Adrenal gland (tissue), 19 donors: ENCODE measurements around the gene IGSF1. TPM values are rescaled to one million over a fixed set of nuclear protein-coding genes. Genes with fewer than 3 reads are reported as not detected.

Source experiments
- DNase-seq, 7 donors: peaks; one replicate each; pipeline ENCODE4 v3.0.0-alpha.2; 2019 to 2020
- H3K27ac ChIP-seq, 5 donors: fragments of 200-600 bp; sonication (generic) in 4 of 5; 1 replicate in 3 of 5; 2 replicates in 2 of 5; pipeline versions ENCODE4 v1.5.1 to v1.8.0; 2016 to 2020; ENCODE audit warnings: mild to moderate bottlenecking in 1 of 5
- H3K27me3 ChIP-seq: fragments of 200-600 bp; 2 replicates; pipeline ENCODE4 v1.8.0; 2021
- H3K36me3 ChIP-seq, 2 donors: fragments of 200-600 bp; replicated peaks in 1 of 2; 1 replicate in 1 of 2; 2 replicates in 1 of 2; pipeline versions ENCODE4 v1.5.1 to v1.8.0; 2018 to 2022
- H3K4me1 ChIP-seq, 2 donors: fragments of 200-600 bp; replicated peaks in 1 of 2; 1 replicate in 1 of 2; 2 replicates in 1 of 2; pipeline versions ENCODE4 v1.5.1 to v1.8.0; 2018 to 2021
- H3K4me3 ChIP-seq, 4 donors: fragments of 200-600 bp; sonication (generic) in 3 of 4; one replicate each; pipeline ENCODE4 v1.5.1; 2016 to 2018
- H3K9me3 ChIP-seq, 3 donors: fragments of 200-600 bp; sonication (generic) in 1 of 3; replicated peaks in 1 of 3; 1 replicate in 2 of 3; 2 replicates in 1 of 3; pipeline versions ENCODE4 v1.5.1 to v1.8.0; 2016 to 2021
- CTCF ChIP-seq, 6 experiments: fragments of 450-650 bp in 4 of 6; fragments of 200-600 bp in 2 of 6; sonication (generic) in 1 of 6; IDR thresholded peaks; 1 replicate in 5 of 6; 2 replicates in 1 of 6; pipeline versions ENCODE4 v1.5.1 to v1.8.0; 2016 to 2021; ENCODE audit warnings: antibody characterized with exemption in 6 of 6, mild to moderate bottlenecking in 2 of 6, moderate library complexity in 1 of 6
- POLR2A ChIP-seq, 2 donors: fragments of 450-650 bp; IDR thresholded peaks; one replicate each; pipeline ENCODE4 v1.6.1; 2017; ENCODE audit warnings: antibody characterized with exemption in 2 of 2, mild to moderate bottlenecking in 2 of 2, moderate library complexity in 1 of 2
- WGBS, 4 donors: extraction: QIAGEN DNeasy Blood & Tissue Kit in 2 of 4; methylation state at CpG; one replicate each; pipeline versions ENCODE4 v1.1.5 to v1.1.7; 2013 to 2017; 5-methylcytosine and 5-hydroxymethylcytosine counted together
- intact Hi-C, 2 donors: fragments of 100-400 bp; cut with DNase I; formaldehyde crosslinking; loops; one replicate each; pipeline versions ENCODE4 v1.14.1 to v1.15.0; 2022 to 2023
- long read RNA-seq, 10 donors: library from polyadenylated mRNA in 3 of 10; unstranded in 2 of 10; stranded (forward) in 1 of 10; transcript quantifications; one replicate each; pipeline ENCODE4 v2.0.0 and lab custom pipeline, GENCODE V29; 2021 to 2026
- polyA plus RNA-seq, 3 donors: library from polyadenylated mRNA; stranded (reverse); fragments of 200-250 nt in 2 of 3; fragments of 350-450 nt in 1 of 3; fragmentation: Illumina TruSeq in 1 of 3; extraction: RNeasy Lipid Tissue Mini Kit (QIAGEN cat#74804) in 1 of 3; gene quantifications; one replicate each; pipeline ENCODE4 v1.2.3, GENCODE V29; 2013 to 2014
- total RNA-seq, 9 donors: library from RNA; depleted of rRNA in 4 of 9; stranded (reverse); fragments of >200 nt in 4 of 9; fragments of 120-200 nt in 1 of 9; fragmentation: NEBNext Ultra II Directional in 1 of 9; extraction: Animal tissue kit (Norgen Biotek cat#: 25700) in 1 of 9; gene quantifications; one replicate each; pipeline versions ENCODE4 v1.1.0 to v1.2.4, GENCODE V29; 2013 to 2023
- donor health status: healthy with polysubstance abuse.
- donor health status: Bipolar disorder and iron deficiency.
- donor health status: DM: yes; HTN: yes; CAD: no.
- donor health status: DM: no; HTN: no; CAD: no.
- donor health status: DM: no; HTN: no; CAD: no.
- donor health status: DM: yes; HTN: yes; CAD: no.

The IGSF1 gene, protein sequence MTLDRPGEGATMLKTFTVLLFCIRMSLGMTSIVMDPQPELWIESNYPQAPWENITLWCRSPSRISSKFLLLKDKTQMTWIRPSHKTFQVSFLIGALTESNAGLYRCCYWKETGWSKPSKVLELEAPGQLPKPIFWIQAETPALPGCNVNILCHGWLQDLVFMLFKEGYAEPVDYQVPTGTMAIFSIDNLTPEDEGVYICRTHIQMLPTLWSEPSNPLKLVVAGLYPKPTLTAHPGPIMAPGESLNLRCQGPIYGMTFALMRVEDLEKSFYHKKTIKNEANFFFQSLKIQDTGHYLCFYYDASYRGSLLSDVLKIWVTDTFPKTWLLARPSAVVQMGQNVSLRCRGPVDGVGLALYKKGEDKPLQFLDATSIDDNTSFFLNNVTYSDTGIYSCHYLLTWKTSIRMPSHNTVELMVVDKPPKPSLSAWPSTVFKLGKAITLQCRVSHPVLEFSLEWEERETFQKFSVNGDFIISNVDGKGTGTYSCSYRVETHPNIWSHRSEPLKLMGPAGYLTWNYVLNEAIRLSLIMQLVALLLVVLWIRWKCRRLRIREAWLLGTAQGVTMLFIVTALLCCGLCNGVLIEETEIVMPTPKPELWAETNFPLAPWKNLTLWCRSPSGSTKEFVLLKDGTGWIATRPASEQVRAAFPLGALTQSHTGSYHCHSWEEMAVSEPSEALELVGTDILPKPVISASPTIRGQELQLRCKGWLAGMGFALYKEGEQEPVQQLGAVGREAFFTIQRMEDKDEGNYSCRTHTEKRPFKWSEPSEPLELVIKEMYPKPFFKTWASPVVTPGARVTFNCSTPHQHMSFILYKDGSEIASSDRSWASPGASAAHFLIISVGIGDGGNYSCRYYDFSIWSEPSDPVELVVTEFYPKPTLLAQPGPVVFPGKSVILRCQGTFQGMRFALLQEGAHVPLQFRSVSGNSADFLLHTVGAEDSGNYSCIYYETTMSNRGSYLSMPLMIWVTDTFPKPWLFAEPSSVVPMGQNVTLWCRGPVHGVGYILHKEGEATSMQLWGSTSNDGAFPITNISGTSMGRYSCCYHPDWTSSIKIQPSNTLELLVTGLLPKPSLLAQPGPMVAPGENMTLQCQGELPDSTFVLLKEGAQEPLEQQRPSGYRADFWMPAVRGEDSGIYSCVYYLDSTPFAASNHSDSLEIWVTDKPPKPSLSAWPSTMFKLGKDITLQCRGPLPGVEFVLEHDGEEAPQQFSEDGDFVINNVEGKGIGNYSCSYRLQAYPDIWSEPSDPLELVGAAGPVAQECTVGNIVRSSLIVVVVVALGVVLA (N-terminal part only)
- total RNA-seq (10 to 100 TPM in 1 of 9 donors, 1 to 10 TPM in 5, under 1 TPM in 3; 0.19 to 11.0 (median 2.2) TPM), polyA plus RNA-seq (10 to 100 TPM in 1 of 3 donors, 1 to 10 TPM in 2; 1.7 to 19.8 (median 2.7) TPM)
- long read RNA-seq, donor 1, full-length matches to known transcripts = 4 of 4 reads
- long read RNA-seq, donor 1, partial matches to known transcripts = 0 of 4 reads
- long read RNA-seq, donor 1, other reads (novel, unspliced or antisense) = 0 of 4 reads
- long read RNA-seq, donor 2, transcript IGSF1-203 (5 exons, 1,820 nt) = major isoform, 7 of 12 reads
- long read RNA-seq, donor 2, partial matches to known transcripts = 5 of 12 reads
- long read RNA-seq, donor 2, other reads (novel, unspliced or antisense) = 0 of 12 reads
- long read RNA-seq, donor 3, partial matches to known transcripts = 0 of 2 reads
- long read RNA-seq, donor 3, other reads (novel, unspliced or antisense) = 0 of 2 reads
- long read RNA-seq, donor 4 = 0 reads
- long read RNA-seq, donor 5 = 0 reads
- long read RNA-seq, donor 6, transcript IGSF1-203 (5 exons, 1,820 nt) = major isoform, 10 of 15 reads
- long read RNA-seq, donor 6, partial matches to known transcripts = 2 of 15 reads
- long read RNA-seq, donor 6, other reads (novel, unspliced or antisense) = 2 of 15 reads
- long read RNA-seq, donor 7 = 0 reads
- long read RNA-seq, donor 8, full-length matches to known transcripts = 9 of 24 reads
- long read RNA-seq, donor 8, partial matches to known transcripts = 15 of 24 reads
- long read RNA-seq, donor 8, other reads (novel, unspliced or antisense) = 0 of 24 reads
- long read RNA-seq, donor 9, partial matches to known transcripts = 0 of 2 reads
- long read RNA-seq, donor 9, other reads (novel, unspliced or antisense) = 0 of 2 reads
- long read RNA-seq, donor 10, partial matches to known transcripts = 5 of 6 reads
- long read RNA-seq, donor 10, other reads (novel, unspliced or antisense) = 0 of 6 reads

DNA sequence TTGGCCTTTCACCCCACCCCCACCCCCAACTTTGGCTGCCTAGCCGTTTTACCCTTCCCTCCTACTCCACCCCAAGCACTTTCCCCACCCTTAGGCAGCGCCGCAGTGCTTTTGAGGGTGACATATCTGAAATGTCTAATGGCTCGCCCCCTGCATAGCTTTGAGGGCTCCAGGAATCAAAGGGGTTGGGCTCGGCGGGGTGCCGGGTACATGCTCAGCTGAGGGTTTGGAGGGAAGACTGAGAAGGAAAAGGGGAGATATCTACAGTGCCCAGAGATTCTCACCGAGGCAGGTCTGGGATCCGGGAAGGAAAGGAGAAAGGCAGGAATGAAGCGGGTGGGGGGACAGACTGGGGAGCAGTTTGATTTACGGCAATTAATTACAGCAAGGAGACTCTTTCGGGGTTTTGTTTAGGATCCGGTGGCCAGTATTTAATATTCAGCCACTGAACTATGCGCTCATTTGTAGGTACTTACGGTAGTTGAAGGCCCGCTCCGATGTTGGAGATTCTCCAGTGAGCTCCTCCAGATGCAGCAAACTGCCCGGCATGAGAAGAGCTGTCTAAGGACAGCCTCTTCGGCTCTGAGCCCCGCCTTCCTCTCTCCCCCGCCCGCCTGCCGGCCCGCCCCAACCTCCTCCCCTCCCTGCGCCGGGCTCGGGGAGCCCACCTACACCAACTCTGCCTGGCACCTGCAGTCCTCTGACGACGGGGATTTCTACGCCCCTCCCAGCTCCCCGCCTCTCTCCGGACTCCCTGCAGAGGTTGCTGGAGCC is at the start of gene IGSF1:
IGSF1 (minus strand) TSS at position 569 of the 774 bp plus-strand sequence. CDS start 2,632 bp downstream, outside the sequence.
- peaks cover 17% of the 10 kb centered on the region for H3K27me3 ChIP-seq
- intact Hi-C loops = no loop called here

DNA sequence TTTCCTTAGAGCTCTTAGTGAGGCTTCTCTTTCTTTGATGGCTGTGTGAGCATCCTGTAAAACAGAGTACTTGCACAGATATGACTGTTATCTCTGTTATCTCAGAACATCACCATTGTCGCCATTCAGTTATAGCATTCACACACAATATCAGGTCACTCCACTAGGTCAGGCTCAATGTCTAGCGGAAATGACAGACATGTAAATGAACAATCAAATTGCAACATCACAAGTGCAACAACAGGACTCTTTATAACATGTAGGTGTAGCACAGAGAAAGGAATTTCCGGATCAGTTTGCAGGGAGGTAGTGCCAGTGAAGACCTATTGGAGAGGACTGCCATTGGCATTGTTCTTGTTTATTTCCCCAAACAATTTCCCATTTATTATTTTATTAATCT is 43.2 kb upstream of the IGSF1 start:
- H3K27me3 ChIP-seq = peaks cover 7% of the 10 kb centered on the region
- H3K4me1 ChIP-seq = no peaks in the 10 kb centered on the region
- TF ChIP-seq POLR2A (IDR thresholded peaks at IDR 0.05) (no peak), CTCF (IDR thresholded peaks at IDR 0.05) (no peak)
- 67 to 77% (median 77%) methylated on average over 3 of the region's 3 CpGs for WGBS, 4 donors
- H3K4me3 ChIP-seq = no peak overlapping the region
- intact Hi-C loops = no loop called here
- H3K27ac ChIP-seq = no peak overlapping the region
- DNase-seq = no peak
- H3K9me3 ChIP-seq = no peaks in the 10 kb centered on the region
- H3K36me3 ChIP-seq = no peaks in the 10 kb centered on the region

More for the DNA sequence above, at the start of gene IGSF1:
- H3K36me3 ChIP-seq = no peaks in the 10 kb centered on the region
- H3K27ac ChIP-seq = no peak within 1 kb of the TSS
- 3 to 26% (median 10%) methylated on average over 11 to 32 of the region's 32 CpGs for WGBS, 4 donors
- H3K4me3 ChIP-seq = peak within 1 kb of the TSS in 1 of 4 donors; percentile 32
- no peaks in the 10 kb centered on the region for H3K4me1 ChIP-seq
- DNase-seq = peak; percentile 46 to 76 (median 59)
- TF ChIP-seq POLR2A (IDR thresholded peaks at IDR 0.05) (no peak), CTCF (IDR thresholded peaks at IDR 0.05) (no peak)
- no peaks in the 10 kb centered on the region for H3K9me3 ChIP-seq

DNA sequence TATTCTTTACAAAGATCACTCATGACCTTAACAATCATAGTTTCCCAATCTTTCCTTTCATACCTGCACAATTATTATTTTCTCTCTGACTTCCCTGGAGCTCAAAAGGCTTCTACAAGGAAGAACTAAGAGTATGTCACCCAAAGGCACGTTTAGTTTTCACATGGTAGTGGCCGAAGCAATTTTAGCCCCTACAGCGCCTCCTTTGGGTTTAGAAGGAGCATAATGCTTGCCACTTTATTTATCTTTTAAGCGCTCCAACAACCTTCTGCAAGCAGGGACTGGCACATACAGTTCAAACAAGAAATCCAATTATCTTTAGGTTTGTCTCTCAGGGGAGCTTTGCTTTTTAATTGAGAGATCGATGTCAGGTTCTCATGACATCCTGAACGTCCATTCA is 42.0 kb upstream of the IGSF1 start:
- Histone ChIP-seq H3K4me1 (no peaks in the 10 kb centered on the region), H3K27me3 (peaks cover 7% of the 10 kb centered on the region), H3K4me3 (no peak overlapping the region), H3K27ac (no peak overlapping the region), H3K9me3 (no peaks in the 10 kb centered on the region), H3K36me3 (no peaks in the 10 kb centered on the region)
- no peak for TF ChIP-seq CTCF (IDR thresholded peaks at IDR 0.05)
- no peak for TF ChIP-seq POLR2A (IDR thresholded peaks at IDR 0.05)
- no peak for DNase-seq
- intact Hi-C loops = no loop called here
- WGBS, 4 donors = 53 to 62% (median 57%) methylated on average over 6 of the region's 6 CpGs
